AG09309 (cell line): ENCODE results near the gene HIF3A.

Experiments
- DNase-seq: peaks from one replicate; pipeline ENCODE4 v3.0.0-alpha.2; 2010; ENCODE audit warnings: low read depth
- H3K4me3 ChIP-seq: 2 replicates; pipeline ENCODE4 v1.5.1; 2011; ENCODE audit warnings: mild to moderate bottlenecking, low read depth, low read length, moderate library complexity; ENCODE audit not compliant: control insufficient read depth
- CTCF ChIP-seq: IDR thresholded peaks from 2 replicates; pipeline ENCODE4 v1.5.1; 2011; ENCODE audit warnings: mild to moderate bottlenecking, low read depth, low read length, inconsistent platforms; ENCODE audit not compliant: insufficient read depth, control insufficient read depth; ENCODE audit errors: missing control alignments

Gene HIF3A

GRCh38 chr19:46361915-46362314 is 65.1 kb downstream of the HIF3A start:
- no peak overlapping the region for H3K4me3 ChIP-seq
- TF ChIP-seq CTCF = no peak
- no peak for DNase-seq

DNA sequence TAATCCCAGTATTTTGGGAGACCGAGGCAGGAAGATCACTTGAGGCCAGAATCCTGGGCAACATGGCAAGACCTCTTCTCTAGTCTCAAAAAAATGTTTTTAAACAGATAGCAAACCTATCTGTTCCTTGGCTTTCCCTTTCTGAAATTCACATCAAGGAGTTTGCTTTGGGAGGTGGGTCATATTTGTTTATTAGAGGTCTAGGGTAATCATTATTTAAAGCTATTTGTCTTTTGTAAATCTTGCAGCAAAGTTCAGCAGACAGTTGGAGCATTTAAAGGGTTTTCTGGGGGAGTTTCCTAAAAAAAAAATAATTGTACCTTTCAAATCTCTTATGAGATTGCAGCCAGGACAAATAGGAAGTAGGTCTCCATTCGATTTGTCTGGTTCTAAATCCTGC is 67.5 kb downstream of the HIF3A start:
- H3K4me3 ChIP-seq = no peak overlapping the region
- TF ChIP-seq CTCF = no peak
- DNase-seq = no peak

GRCh38 chr19:46365561-46365960 is 68.7 kb downstream of the HIF3A start:
- no peak for TF ChIP-seq CTCF
- no peak for DNase-seq
- H3K4me3 ChIP-seq = no peak overlapping the region

DNA sequence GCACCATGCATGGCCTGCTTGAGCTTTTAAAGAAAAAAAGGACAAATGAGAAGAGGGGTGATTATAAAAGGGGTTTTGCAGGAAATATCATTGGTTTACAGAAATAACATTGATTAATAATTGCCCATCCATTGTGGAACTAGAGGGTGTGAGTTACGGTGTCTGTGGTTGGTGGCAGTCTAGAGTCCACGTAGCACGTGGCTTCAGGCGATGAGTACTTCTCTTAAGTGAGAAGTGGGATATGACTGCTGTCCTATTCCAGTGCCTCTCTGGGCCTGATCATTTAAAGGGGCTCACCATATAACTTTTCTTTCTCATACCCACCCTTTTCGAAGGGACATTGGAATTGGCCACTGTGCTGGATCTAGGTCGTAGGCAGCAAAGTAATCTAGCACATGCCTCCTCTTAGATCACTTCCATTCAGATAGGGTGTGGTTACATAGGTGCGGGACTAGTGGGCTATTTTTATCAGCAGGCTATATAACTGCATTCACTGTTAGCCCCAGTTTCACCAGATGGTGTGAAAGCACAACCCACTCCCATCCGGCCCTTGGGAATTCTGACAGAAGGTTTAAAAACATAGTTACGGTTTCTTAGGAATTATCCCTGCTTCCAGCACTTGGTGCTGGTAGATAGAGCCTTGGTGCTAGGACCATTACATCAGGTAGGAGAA is 69.9 kb downstream of the HIF3A start:
- H3K4me3 ChIP-seq = no peak overlapping the region
- DNase-seq = no peak
- TF ChIP-seq CTCF = no peak

GRCh38 chr19:46367426-46367825 is 70.6 kb downstream of the HIF3A start:
- TF ChIP-seq CTCF = no peak
- no peak for DNase-seq
- no peak overlapping the region for H3K4me3 ChIP-seq

GRCh38 chr19:46368116-46368515 is 71.3 kb downstream of the HIF3A start:
- TF ChIP-seq CTCF = no peak
- no peak overlapping the region for H3K4me3 ChIP-seq
- no peak for DNase-seq
